Stimulated activated CD8-positive, alpha-beta memory T cell treated with anti-CD3 and anti-CD28 coated beads, Interleukin-4, amount 100 ng/mL, for 48 hours (primary cell): ENCODE results near the gene UCHL1.
A peak's percentile ranks its signal among the peaks of the same experiment; 100 is the strongest.
"Not testable (repeated sequence)": the region's sequence is repeated elsewhere in the genome, so short reads cannot be mapped to it uniquely, and the experiment has no call there.

ENCODE experiments used
- DNase-seq: peaks from one replicate; pipeline ENCODE4 v3.0.0-alpha.2; 2020

The UCHL1 gene

GRCh38 chr4:41241919-41242318 lies 14.8 kb upstream of the UCHL1 start:
- no peak for DNase-seq

GRCh38 chr4:41245983-41246382 lies 10.7 kb upstream of the UCHL1 start:
- no peak for DNase-seq

DNA sequence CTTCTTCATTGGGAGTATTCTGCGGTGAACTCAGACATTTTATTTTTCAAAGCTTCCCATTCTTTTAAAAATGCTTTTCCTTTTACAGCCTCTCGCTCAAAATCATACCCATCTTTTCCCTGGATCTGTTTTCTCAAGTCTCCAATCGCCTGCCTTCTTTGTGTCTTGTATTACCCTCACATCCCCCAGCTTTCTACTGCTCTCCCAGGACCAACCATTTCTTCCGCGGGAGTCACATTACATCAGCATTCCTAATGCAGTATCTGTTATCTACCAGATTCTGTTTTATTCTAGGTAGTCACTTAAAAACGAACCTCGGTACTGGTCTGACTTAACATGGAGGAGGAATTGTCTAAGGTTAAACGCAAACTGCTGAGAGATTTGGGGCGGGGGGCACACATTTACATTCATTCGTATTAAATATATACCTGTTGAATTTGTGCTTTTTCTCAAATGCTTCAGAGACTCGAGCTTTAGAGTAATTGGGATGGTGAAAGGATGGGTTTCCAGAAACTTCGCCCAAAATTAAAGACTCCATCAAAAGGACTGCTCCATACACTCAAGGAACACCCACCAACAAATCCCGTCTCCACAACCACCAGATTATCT lies 493 bp upstream of the UCHL1 start:
- DNase-seq, result no peak

- peak; percentile 47 for DNase-seq
Measured at GRCh38 chr4:41257257-41257901, 651 bp downstream of the UCHL1 start.

DNA sequence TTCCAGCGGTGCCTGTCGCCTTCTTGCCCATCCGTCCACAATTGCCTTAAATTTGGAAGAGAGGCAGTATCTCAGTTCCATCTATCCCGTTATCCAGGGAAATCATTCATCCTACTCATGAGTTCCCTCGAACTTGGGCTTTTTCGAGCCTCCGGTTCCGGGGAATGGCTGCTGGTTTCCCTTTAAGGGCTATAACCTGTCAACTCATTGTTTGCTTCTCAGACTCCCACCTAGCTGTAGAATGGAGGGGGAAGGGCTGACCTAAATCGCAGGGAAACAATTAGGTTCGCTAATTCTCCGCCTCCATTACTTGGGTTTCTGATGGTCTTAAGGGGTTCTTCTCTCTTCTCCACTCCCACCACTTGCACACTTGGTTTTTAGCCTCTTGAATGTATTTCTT lies 1.2 kb downstream of the UCHL1 start:
- no peak for DNase-seq

- DNase-seq, result no peak
Measured at GRCh38 chr4:41258783-41259182, 2.1 kb downstream of the UCHL1 start.

DNA sequence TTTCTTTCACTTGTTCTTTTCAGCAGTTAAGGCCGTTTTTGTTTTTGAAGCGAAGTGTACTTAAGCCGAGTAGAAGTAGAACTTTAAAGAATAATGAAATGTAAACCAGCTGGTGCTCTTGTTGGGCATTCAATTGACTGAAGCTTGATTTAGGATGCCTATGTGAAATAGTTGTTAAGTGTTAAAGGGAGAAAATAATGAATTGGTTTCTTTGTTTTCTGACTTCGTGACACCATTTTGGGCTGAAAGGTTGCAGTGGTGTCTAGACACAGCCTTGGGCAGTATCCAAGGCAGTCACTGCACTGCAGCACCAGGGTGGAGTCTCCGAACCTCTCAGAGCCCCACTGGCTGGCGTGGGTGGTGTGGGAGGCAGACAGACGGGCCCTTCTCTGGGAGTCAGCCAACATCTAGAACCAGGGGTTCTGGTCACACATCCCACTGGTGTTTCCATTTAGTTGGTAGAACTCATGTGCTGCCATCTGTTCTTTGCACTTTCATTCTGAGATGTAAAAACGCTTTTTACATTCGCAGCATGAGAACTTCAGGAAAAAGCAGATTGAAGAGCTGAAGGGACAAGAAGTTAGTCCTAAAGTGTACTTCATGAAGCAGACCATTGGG lies 3.5 kb downstream of the UCHL1 start:
- DNase-seq, result no peak

DNA sequence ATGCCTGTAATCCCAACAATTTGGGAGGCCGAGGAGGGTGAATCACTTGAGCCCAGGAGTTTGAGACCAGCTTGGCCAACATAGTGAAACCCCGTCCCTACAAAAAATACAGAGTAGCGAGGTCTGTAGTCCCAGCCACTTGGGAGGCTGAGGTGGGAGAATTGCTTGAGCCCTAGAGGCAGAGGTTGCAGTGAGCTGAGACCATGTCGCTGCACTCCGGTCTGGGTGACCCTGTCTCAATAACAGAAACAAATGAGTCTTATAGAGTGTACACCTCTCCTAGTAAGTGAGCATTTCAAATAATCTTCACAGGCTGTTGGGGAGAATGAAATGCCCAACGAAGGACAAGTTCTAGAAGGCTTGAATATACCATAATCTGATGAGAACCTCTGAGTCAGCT lies 5.5 kb downstream of the UCHL1 start:
- DNase-seq, result no peak

GRCh38 chr4:41264212-41264611 lies 7.5 kb downstream of the UCHL1 start:
- DNase-seq, result no peak

GRCh38 chr4:41267997-41268396 lies 11.3 kb downstream of the UCHL1 start:
- DNase-seq, result no peak

- no peak for DNase-seq
Measured at GRCh38 chr4:41268721-41269517, 12.2 kb downstream of the UCHL1 start.

- no peak for DNase-seq
Measured at GRCh38 chr4:41269682-41270081, 13.0 kb downstream of the UCHL1 start.

- DNase-seq, result not testable (repeated sequence)
Measured at GRCh38 chr4:41275931-41276330, 19.2 kb downstream of the UCHL1 start.

GRCh38 chr4:41280010-41280409 lies 23.3 kb downstream of the UCHL1 start:
- DNase-seq, result no peak

DNA sequence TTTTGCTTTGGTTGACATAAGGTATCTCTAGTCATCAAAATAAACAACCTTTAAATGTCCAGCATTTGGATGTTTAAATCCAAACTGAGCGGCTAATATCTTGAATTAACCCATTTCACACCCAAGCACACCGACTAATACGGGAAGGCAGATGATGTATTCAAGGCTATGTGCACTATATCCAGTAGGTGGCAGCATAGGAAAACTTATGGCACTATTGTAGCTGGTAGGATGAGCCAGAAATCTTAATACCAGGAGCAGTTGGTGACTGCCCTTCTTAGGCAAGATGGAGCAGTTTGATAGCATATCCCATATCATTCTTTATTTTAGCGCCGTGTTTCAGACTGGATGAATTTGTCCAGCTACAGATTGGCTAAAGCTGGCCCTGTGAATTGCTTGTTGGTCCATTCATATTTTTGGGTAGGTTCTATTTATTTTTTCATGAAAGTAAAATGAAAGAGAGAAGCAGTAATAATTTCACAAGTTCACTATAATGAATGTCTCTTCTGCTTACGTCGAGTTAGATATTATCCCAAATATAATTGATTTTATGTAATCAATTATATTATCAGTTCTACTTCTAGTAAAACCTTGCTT lies 24.4 kb downstream of the UCHL1 start:
- peak; percentile 28 for DNase-seq

DNA sequence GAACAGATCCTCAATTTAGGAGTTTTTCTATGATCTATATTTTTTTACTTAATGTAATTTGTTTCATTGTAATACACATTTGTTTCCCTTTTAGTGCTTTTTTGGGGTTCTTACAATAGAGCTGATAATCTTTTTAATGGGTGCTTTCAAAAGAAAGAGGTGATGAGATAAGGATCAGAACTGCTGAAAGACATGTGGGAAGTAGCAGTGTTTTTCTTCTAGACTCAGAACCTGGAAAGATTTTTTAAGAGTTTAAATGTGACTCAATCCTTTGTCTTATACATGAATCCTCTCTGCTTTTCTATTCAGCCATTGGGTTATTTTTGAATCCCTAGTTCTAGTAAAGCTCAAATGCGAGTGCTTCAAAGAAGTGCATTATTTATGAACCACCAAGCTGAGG lies 25.6 kb downstream of the UCHL1 start:
- no peak for DNase-seq

GRCh38 chr4:41285202-41285863 lies 28.6 kb downstream of the UCHL1 start:
- no peak for DNase-seq

DNA sequence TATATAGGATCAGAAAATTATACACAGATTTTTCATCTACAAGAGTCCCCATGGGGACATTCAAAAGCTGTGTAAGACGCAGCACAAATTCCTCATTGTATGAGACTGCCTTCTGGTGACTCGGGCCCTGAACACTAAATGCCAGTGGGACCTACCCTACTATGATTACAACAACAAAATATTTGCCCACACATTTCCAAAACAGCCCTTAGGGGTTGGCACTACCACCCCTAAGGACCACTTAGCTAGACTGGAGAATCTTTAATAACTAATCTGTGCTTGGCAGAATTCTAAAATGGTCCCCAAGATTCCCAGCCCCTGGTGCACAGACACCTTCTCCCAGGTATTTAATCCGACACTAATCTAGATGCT lies 29.1 kb downstream of the UCHL1 start:
- no peak for DNase-seq

DNA sequence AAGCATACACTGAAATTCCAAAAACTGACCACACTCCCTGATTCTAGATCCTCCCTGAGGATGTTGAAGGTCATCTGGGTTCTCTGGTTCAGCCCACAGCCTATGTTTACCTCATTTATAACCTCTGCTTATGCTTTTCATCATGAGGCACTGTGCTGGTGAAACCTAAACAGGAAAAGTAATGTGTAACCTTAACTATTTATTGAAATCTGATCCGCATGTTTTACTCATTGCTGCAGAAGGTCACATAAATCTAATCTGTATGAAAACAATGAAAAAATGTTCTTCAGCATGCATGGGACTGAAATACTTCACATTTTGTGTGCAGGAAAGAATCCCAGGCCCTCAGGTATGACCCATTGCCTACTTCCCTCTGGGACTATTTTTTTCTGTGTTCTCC lies 30.3 kb downstream of the UCHL1 start:
- no peak for DNase-seq

DNA sequence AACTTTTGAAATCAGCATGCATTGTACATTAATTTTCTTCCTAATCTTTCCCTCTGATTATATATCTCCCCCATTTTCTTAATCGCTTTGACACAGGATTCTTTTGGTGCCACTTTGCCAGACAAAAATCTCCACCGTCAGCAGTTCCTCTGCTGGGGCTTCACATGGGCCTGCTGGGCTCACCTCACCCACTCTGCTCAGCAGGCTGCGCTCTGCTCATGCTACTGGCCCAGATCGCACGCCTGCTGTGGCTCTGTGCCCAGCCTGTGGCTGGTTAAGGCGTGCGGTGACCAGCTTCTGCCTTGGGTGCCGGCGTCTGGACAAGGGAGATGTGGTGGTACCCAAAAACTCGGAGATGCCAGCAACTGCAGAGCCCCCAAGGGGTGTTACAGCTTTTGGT lies 31.1 kb downstream of the UCHL1 start:
- no peak for DNase-seq

GRCh38 chr4:41288254-41288653 lies 31.5 kb downstream of the UCHL1 start:
- DNase-seq, result no peak

- no peak for DNase-seq
Measured at GRCh38 chr4:41290479-41290878, 33.8 kb downstream of the UCHL1 start.
